ENCODE measurements around the gene C4orf54. TPM values are rescaled to one million over a fixed set of nuclear protein-coding genes. Genes with fewer than 3 reads are reported as not detected.

C4orf54 gene
- total and polyA plus RNA-seq, 2 of the 8 experiments (the other 6 are each of a cell fraction or from before 2014, with no cell fraction given): not detected

GRCh38 chr4:99614491-99614890, 43.1 kb downstream of the C4orf54 start:
- Histone ChIP-seq H2BK5ac (ENCODE audit: low read depth, low read length) (no peak overlapping the region), H4K20me1 (replicated peaks in 1 of 2; ENCODE audit: control insufficient read depth in 1 of 2, insufficient read depth in 2 of 2, low read length in 2 of 2) (no peaks in the 10 kb centered on the region), H3K27ac (ENCODE audit: low read depth, low read length) (no peak overlapping the region), H2BK15ac (ENCODE audit: low read length) (no peak overlapping the region), H3K4ac (replicated peaks; ENCODE audit: insufficient read length, low read depth, low read length) (no peak overlapping the region), H3K79me1 (ENCODE audit: low read depth, low read length) (no peaks in the 10 kb centered on the region), H3K14ac (ENCODE audit: insufficient read length) (no peak overlapping the region), H2AK5ac (ENCODE audit: low read depth, low read length) (no peak overlapping the region), H3K23ac (ENCODE audit: insufficient read length) (no peak overlapping the region), H3K9me3 (ENCODE audit: insufficient read depth in 2 of 2, low read depth in 1 of 2, low read length in 1 of 2) (no peaks in the 10 kb centered on the region), H3K4me3 (ENCODE audit: extremely low read depth in 1 of 4, insufficient read depth in 2 of 4, low read depth in 3 of 4, low read length in 4 of 4) (no peak overlapping the region), H3K4me2 (ENCODE audit: insufficient read depth in 1 of 2, low read depth in 2 of 2, low read length in 2 of 2) (no peak overlapping the region), H2BK120ac (replicated peaks; ENCODE audit: low read depth, low read length) (no peak overlapping the region), H3K18ac (ENCODE audit: extremely low read depth, low read length) (no peak overlapping the region), H3K27me3 (replicated peaks in 1 of 4; ENCODE audit: control insufficient read depth in 3 of 4, extremely low read depth in 1 of 4, insufficient read depth in 3 of 4, low read length in 3 of 4) (no peaks in the 10 kb centered on the region), H3K23me2 (ENCODE audit: low read depth, low read length) (no peaks in the 10 kb centered on the region), H2BK12ac (ENCODE audit: low read depth, low read length) (no peak overlapping the region), H4K8ac (ENCODE audit: extremely low read depth, insufficient read depth, low read length) (no peak overlapping the region), H3K79me2 (ENCODE audit: control insufficient read depth in 1 of 2, insufficient read depth in 2 of 2, low read length in 2 of 2) (no peaks in the 10 kb centered on the region), H3K56ac (replicated peaks; ENCODE audit: insufficient read length, low read depth, low read length) (no peak overlapping the region), H3K4me1 (replicated peaks in 1 of 4; ENCODE audit: control insufficient read depth in 3 of 4, insufficient read depth in 4 of 4, low read length in 3 of 4) (no peaks in the 10 kb centered on the region), H4K5ac (ENCODE audit: insufficient read length, low read depth, low read length) (no peak overlapping the region), H2BK20ac (ENCODE audit: low read length) (no peak overlapping the region), H4K91ac (replicated peaks; ENCODE audit: insufficient read length, low read length) (no peak overlapping the region), H3K9ac (replicated peaks in 1 of 4; ENCODE audit: extremely low read depth in 1 of 4, low read depth in 3 of 4, low read length in 3 of 4) (no peak overlapping the region), H3K36me3 (ENCODE audit: control insufficient read depth in 2 of 4, insufficient read depth in 4 of 4, low read length in 3 of 4) (no peaks in the 10 kb centered on the region), H2AFZ (ENCODE audit: low read length) (no peak overlapping the region)
- CTCF ChIA-PET (ENCODE audit: partially characterized antibody): interaction anchor here (0.6 to 1.8 kb wide), 4 partner anchors 8 to 193 kb away, joined by 3 to 4 read pairs (median 4); no protein-coding TSS in a partner anchor
- POLR2A ChIA-PET (ENCODE audit: partially characterized antibody): no interaction called here
- FAIRE-seq: no peak
- 90% methylated on average over 1 of the region's 1 CpG; no CpG with 5 or more reads in 1 of the 2 experiments for WGBS, 2 experiments (ENCODE audit: extremely low coverage in 1 of 2, insufficient coverage in 1 of 2, insufficient read length in 1 of 2, insufficient replicate concordance in 2 of 2, low coverage in 1 of 2, low lambda C conversion rate in 2 of 2, missing lambda C conversion rate in 1 of 2)
- no peak for DNase-seq (ENCODE audit: low read depth in 1 of 2, low spot score in 2 of 2)
- TF ChIP-seq TAF7 (optimal IDR thresholded peaks at IDR 0.05; ENCODE audit: borderline replicate concordance, low read depth, low read length) (no peak), SUZ12 (IDR thresholded peaks at IDR 0.05; ENCODE audit: low read length) (no peak), TBP (IDR thresholded peaks at IDR 0.05; ENCODE audit: low read depth, low read length) (no peak), HDAC6 (IDR thresholded peaks at IDR 0.05; ENCODE audit: low read depth, low read length) (no peak), CBX8 (IDR thresholded peaks at IDR 0.05; ENCODE audit: borderline replicate concordance, low read depth, low read length) (no peak), TEAD4 (IDR thresholded peaks at IDR 0.05; ENCODE audit: low read depth, low read length) (no peak), CTCF (IDR thresholded peaks at IDR 0.05; ENCODE audit: control extremely low read depth in 1 of 3, insufficient read depth in 1 of 3, low read depth in 1 of 3, low read length in 3 of 3) (no peak)
- TF ChIP-seq, protein P1, sequence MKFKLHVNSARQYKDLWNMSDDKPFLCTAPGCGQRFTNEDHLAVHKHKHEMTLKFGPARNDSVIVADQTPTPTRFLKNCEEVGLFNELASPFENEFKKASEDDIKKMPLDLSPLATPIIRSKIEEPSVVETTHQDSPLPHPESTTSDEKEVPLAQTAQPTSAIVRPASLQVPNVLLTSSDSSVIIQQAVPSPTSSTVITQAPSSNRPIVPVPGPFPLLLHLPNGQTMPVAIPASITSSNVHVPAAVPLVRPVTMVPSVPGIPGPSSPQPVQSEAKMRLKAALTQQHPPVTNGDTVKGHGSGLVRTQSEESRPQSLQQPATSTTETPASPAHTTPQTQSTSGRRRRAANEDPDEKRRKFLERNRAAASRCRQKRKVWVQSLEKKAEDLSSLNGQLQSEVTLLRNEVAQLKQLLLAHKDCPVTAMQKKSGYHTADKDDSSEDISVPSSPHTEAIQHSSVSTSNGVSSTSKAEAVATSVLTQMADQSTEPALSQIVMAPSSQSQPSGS (IDR thresholded peaks at IDR 0.05; ENCODE audit: low read length): no peak
- TF ChIP-seq, protein P2, sequence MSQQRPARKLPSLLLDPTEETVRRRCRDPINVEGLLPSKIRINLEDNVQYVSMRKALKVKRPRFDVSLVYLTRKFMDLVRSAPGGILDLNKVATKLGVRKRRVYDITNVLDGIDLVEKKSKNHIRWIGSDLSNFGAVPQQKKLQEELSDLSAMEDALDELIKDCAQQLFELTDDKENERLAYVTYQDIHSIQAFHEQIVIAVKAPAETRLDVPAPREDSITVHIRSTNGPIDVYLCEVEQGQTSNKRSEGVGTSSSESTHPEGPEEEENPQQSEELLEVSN (IDR thresholded peaks at IDR 0.05): no peak
